Tibial nerve (tissue), 4 donors: ENCODE data around the gene LOX. TPM values are rescaled to one million over a fixed set of nuclear protein-coding genes. Genes with fewer than 3 reads are reported as not detected.

Experiments used
- DNase-seq, 2 donors: peaks; one replicate each; pipeline ENCODE4 v3.0.0-alpha.2; 2019; ENCODE audit warnings: low spot score in 2 of 2
- H3K27ac ChIP-seq, 4 donors: fragments of 200-600 bp; sonication (generic) in 3 of 4; one replicate each; pipeline ENCODE4 v1.5.1; 2017 to 2019; ENCODE audit warnings: mild to moderate bottlenecking in 1 of 4
- H3K27me3 ChIP-seq, 2 donors: fragments of 200-600 bp; sonication (generic) in 1 of 2; one replicate each; pipeline versions ENCODE4 v1.5.1 to v1.6.0; 2017 to 2019
- H3K36me3 ChIP-seq, 3 donors: fragments of 200-600 bp; sonication (generic); one replicate each; pipeline ENCODE4 v1.5.1; 2018 to 2019
- H3K4me1 ChIP-seq, 4 donors: fragments of 200-600 bp; sonication (generic) in 3 of 4; one replicate each; pipeline ENCODE4 v1.5.1; 2017 to 2019
- H3K4me3 ChIP-seq, 4 donors: fragments of 200-600 bp; sonication (generic) in 3 of 4; one replicate each; pipeline ENCODE4 v1.5.1; 2017 to 2019; ENCODE audit warnings: mild to moderate bottlenecking in 1 of 4, moderate library complexity in 1 of 4
- H3K9me3 ChIP-seq, 4 donors: fragments of 200-600 bp; sonication (generic) in 3 of 4; one replicate each; pipeline ENCODE4 v1.5.1; 2017 to 2019
- CTCF ChIP-seq, 5 experiments: fragments of 200-600 bp in 3 of 5; fragments of 450-650 bp in 2 of 5; sonication (generic) in 3 of 5; IDR thresholded peaks; one replicate each; pipeline ENCODE4 v1.5.1; 2016 to 2019; ENCODE audit warnings: antibody characterized with exemption in 5 of 5, mild to moderate bottlenecking in 3 of 5, moderate library complexity in 2 of 5
- EP300 ChIP-seq, 2 donors: sonication (generic); formaldehyde crosslinking; IDR thresholded peaks; one replicate each; pipeline ENCODE4 v1.6.1; 2017; ENCODE audit warnings: antibody characterized with exemption in 2 of 2, mild to moderate bottlenecking in 1 of 2
- POLR2A ChIP-seq, 2 donors: fragments of 450-650 bp; IDR thresholded peaks; one replicate each; pipeline ENCODE4 v1.6.1; 2017; ENCODE audit warnings: antibody characterized with exemption in 2 of 2, mild to moderate bottlenecking in 2 of 2, moderate library complexity in 2 of 2
- WGBS, 2 donors: methylation state at CpG; one replicate each; pipeline ENCODE4 v1.1.5; 2018; 5-methylcytosine and 5-hydroxymethylcytosine counted together
- total RNA-seq, 4 donors: library from RNA; depleted of rRNA; stranded (reverse); fragments of >200 nt; gene quantifications; one replicate each; pipeline ENCODE4 v1.1.0, GENCODE V29; 2016

LOX gene
- total RNA-seq, 4 donors from 2014 or later, result 7.1 to 44.3 (median 19.3) TPM

- peak overlapping the region in 2 of 4 donors; percentile 72 to 76 for H3K27ac ChIP-seq
- H3K4me3 ChIP-seq, result peak overlapping the region; percentile 44 to 63 (median 56)
- no peaks in the 10 kb centered on the region for H3K27me3 ChIP-seq
- peaks cover 0 to 49% (median 0%) of the 10 kb centered on the region in 4 donors for H3K4me1 ChIP-seq
- H3K9me3 ChIP-seq, result no peaks in the 10 kb centered on the region
- WGBS, 2 donors, result 14 to 15% methylated on average over 2 of the region's 2 CpGs
- no peak for TF ChIP-seq EP300 (IDR thresholded peaks at IDR 0.05)
- TF ChIP-seq CTCF (IDR thresholded peaks at IDR 0.05), result no peak
- no peak for TF ChIP-seq POLR2A (IDR thresholded peaks at IDR 0.05)
- H3K36me3 ChIP-seq, result no peaks in the 10 kb centered on the region
- DNase-seq, result no peak
Measured at GRCh38 chr5:122076050-122076461, 2.0 kb downstream of the LOX start.

- Histone ChIP-seq H3K27me3 (no peaks in the 10 kb centered on the region), H3K27ac (no peak overlapping the region), H3K9me3 (no peaks in the 10 kb centered on the region), H3K4me3 (no peak overlapping the region), H3K4me1 (peaks cover 0 to 49% (median 0%) of the 10 kb centered on the region in 4 donors), H3K36me3 (peaks cover 0 to 3% (median 0%) of the 10 kb centered on the region in 3 donors)
- DNase-seq, result no peak
- WGBS, 2 donors, result 90 to 91% methylated on average over 3 of the region's 3 CpGs
- TF ChIP-seq EP300 (IDR thresholded peaks at IDR 0.05), result no peak
- TF ChIP-seq CTCF (IDR thresholded peaks at IDR 0.05), result no peak
- TF ChIP-seq POLR2A (IDR thresholded peaks at IDR 0.05), result no peak
Measured at GRCh38 chr5:122073864-122074263, 4.2 kb downstream of the LOX start.

- H3K4me1 ChIP-seq, result peaks cover 0 to 40% (median 0%) of the 10 kb centered on the region in 4 donors
- no peak for DNase-seq
- WGBS, 2 donors, result 79 to 86% methylated on average over 2 of the region's 2 CpGs
Measured at GRCh38 chr5:122073018-122073417, 5.0 kb downstream of the LOX start.

GRCh38 chr5:122067390-122067789 is 10.7 kb downstream of the LOX start:
- Histone ChIP-seq H3K27me3 (no peaks in the 10 kb centered on the region), H3K27ac (no peak overlapping the region), H3K36me3 (peaks cover 0 to 3% (median 0%) of the 10 kb centered on the region in 3 donors), H3K4me3 (no peak overlapping the region), H3K4me1 (peaks cover 0 to 11% (median 0%) of the 10 kb centered on the region in 4 donors), H3K9me3 (no peaks in the 10 kb centered on the region)
- TF ChIP-seq POLR2A (IDR thresholded peaks at IDR 0.05) (no peak), EP300 (IDR thresholded peaks at IDR 0.05) (no peak), CTCF (IDR thresholded peaks at IDR 0.05) (no peak)
- WGBS, 2 donors, result 72 to 74% methylated on average over 1 of the region's 1 CpG
- no peak for DNase-seq

More at GRCh38 chr5:122073018-122073417, 5.0 kb downstream of the LOX start:
- no peak overlapping the region for H3K27ac ChIP-seq
- no peaks in the 10 kb centered on the region for H3K9me3 ChIP-seq
- H3K27me3 ChIP-seq, result no peaks in the 10 kb centered on the region
- no peak overlapping the region for H3K4me3 ChIP-seq
- H3K36me3 ChIP-seq, result peaks cover 0 to 3% (median 0%) of the 10 kb centered on the region in 3 donors
- TF ChIP-seq EP300 (IDR thresholded peaks at IDR 0.05) (no peak), POLR2A (IDR thresholded peaks at IDR 0.05) (no peak), CTCF (IDR thresholded peaks at IDR 0.05) (no peak)

GRCh38 chr5:122064992-122065391 is 13.1 kb downstream of the LOX start:
- H3K27me3 ChIP-seq, result no peaks in the 10 kb centered on the region
- no peak overlapping the region for H3K27ac ChIP-seq
- H3K4me3 ChIP-seq, result no peak overlapping the region
- 89 to 98% methylated on average over 3 of the region's 3 CpGs for WGBS, 2 donors
- H3K4me1 ChIP-seq, result peaks cover 0 to 11% (median 0%) of the 10 kb centered on the region in 4 donors
- no peak for DNase-seq
- H3K9me3 ChIP-seq, result no peaks in the 10 kb centered on the region
- no peak for TF ChIP-seq POLR2A (IDR thresholded peaks at IDR 0.05)
- no peak for TF ChIP-seq EP300 (IDR thresholded peaks at IDR 0.05)
- TF ChIP-seq CTCF (IDR thresholded peaks at IDR 0.05), result no peak
- H3K36me3 ChIP-seq, result peaks cover 0 to 3% (median 0%) of the 10 kb centered on the region in 3 donors
